Hepatocyte (in vitro differentiated cells): ENCODE data around the gene PRSS38.

Experiments
- CTCF ChIP-seq: fragments of 200-600 bp; sonication (generic); IDR thresholded peaks from 2 replicates; pipeline ENCODE4 v1.5.1; 2016; ENCODE audit warnings: antibody characterized with exemption, mild to moderate bottlenecking; ENCODE audit not compliant: poor library complexity
- EZH2phosphoT487 ChIP-seq: fragments of 200-600 bp; sonication (generic); IDR thresholded peaks from one replicate; pipeline ENCODE4 v1.6.1; 2018; ENCODE audit warnings: antibody characterized with exemption, mild to moderate bottlenecking, low read depth, moderate library complexity; ENCODE audit not compliant: unreplicated experiment, severe bottlenecking

- TF ChIP-seq CTCF: no peak
- TF ChIP-seq EZH2phosphoT487: no peak
Measured at GRCh38 chr1:227790034-227790400, 25.5 kb upstream of the PRSS38 start.
